GF-D8 (cell line): ENCODE measurements around the gene TTC7B.
"Not testable (repeated sequence)": the region's sequence is repeated elsewhere in the genome, so short reads cannot be mapped to it uniquely, and the experiment has no call there.

Source experiments
- DNase-seq: peaks from one replicate; lab custom pipeline; 2025; lab: John Stamatoyannopoulos, UW

The TTC7B gene, protein sequence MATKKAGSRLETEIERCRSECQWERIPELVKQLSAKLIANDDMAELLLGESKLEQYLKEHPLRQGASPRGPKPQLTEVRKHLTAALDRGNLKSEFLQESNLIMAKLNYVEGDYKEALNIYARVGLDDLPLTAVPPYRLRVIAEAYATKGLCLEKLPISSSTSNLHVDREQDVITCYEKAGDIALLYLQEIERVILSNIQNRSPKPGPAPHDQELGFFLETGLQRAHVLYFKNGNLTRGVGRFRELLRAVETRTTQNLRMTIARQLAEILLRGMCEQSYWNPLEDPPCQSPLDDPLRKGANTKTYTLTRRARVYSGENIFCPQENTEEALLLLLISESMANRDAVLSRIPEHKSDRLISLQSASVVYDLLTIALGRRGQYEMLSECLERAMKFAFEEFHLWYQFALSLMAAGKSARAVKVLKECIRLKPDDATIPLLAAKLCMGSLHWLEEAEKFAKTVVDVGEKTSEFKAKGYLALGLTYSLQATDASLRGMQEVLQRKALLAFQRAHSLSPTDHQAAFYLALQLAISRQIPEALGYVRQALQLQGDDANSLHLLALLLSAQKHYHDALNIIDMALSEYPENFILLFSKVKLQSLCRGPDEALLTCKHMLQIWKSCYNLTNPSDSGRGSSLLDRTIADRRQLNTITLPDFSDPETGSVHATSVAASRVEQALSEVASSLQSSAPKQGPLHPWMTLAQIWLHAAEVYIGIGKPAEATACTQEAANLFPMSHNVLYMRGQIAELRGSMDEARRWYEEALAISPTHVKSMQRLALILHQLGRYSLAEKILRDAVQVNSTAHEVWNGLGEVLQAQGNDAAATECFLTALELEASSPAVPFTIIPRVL

DNA sequence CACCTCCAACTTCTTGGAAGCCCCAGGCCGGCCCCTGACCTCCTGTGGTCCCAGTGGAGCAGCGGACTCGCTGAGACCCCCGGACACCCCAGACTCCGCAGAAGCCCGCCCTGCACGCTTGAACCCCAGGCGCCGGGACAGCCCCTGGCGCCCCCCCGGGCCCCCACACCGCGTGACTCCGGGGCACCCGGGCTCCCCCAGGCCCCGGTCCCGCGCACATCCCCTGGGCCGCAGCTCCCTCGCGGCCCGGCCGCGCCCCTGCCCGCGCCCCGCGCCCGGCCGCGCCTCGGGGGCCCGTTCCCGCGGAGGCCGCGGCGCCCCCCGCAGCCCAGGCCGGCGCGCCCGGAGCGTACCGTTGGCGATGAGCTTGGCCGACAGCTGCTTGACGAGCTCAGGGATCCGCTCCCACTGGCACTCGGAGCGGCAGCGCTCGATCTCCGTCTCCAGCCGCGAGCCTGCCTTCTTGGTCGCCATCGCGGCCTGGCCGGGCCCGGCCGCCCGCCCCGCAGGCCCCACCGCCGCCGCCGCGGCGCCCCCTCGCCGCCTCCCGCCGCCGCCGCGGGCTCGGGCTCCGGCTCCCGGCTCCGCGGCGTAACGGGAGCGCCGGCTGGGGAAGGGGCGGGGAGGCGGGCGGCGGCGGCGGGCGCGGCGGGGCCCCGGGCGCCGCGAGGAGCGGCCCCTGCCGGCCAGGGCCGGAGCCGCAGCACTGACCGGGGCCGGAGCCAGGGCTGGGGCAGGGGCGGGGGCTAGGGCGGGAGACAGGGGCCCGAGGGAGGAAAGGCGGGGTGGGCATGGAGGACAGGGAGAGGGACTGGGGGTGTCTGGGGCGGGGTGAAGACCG is at the start of gene TTC7B:
Gene TTC7B (minus strand): TSS at position 609 of the 841 bp plus-strand sequence. CDS start 135 bp downstream, at position 474.
- DNase-seq, result no peak

DNA sequence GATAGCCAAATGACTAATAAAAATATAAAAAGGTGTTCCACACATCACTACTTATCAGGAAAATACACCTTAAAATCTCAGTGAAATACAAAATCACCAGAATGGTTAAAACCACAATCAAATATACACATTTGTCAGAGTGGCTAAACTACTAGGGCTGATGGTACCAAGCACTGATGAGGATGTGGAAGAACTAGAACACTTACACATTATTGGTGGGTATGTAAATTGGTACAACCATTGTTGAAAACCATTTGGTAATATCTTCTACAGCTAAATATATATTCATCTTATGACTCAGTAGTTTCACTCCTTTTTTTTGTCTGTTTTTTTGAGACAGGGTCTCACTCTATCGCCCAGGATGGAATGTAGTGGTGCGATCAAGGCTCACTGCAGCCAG is 48.5 kb upstream of the TTC7B start:
- no peak for DNase-seq

DNA sequence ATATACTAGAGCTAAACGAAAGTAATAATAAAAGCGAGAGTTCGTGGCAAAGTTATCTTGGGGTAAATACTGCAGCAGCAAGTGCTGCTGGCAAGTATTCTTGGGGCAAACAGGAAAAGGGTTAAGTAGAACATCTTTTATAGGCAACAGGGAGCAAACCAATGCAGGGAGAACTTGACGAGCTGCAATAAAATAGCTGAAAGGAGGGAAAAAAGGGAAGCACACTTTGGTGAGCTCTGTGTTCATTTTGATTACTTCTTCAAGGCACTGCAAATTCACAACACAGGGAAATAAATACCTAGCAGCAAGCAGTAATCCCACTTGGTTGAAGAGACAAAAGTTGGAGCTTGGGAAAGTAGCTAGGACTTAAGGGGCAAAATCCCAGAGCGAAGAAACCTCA is 42.3 kb upstream of the TTC7B start:
- no peak for DNase-seq

DNA sequence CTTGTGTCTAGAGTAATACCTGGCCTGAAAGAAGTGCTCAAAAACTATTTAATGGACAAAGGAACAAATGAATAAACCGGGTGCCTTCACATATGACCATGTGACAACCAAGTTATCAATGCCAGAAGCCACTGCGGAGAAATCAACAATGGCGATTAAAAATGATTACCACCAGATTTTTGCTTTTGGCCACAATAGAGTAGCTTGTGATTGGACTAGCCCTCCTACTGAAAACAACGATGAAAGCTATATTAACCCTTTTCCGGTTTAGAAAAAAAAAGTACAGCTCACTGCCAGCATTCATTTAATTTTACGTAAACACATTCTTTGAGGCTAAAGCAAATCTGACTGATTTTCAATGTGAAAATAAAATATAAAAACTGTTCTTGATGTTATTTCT is 41.6 kb upstream of the TTC7B start:
- DNase-seq, result no peak

DNA sequence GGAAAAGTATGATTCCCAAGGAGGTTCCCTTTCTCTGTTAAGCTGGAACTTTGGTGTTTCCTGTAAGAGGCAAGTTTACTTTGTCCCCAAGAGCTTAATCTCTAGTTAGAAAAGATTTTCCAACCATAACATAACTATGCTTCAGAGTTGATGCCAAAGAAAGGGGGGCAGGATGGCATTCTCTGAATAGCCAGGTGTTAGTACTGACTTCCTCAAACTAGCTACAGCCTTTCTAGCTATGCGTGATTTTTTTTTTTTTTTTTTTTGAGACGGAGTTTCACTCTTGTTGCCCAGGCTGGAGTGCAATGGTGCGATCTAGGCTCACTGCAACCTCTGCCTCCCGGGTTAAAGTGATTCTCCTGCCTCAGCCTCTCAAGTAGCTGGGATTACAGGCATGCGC is 39.9 kb upstream of the TTC7B start:
- DNase-seq, result not testable (repeated sequence)

DNA sequence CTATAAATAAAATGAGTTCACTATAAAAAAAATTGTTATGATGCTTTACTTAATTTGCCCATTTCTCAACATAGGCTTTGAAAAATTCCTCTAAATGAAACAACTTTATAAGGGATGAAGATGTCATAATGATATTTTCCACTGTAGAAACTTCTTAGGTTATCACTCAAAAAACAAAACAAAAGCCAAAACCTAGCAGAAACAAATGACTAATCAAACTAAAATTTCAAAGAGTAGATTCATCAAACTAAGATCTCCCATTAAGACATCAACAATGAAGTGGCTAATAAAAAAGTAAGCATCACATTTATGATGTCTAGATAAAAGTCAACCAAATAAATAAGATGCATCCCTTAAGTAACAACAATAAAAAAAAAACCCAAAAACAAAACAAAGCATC is 36.9 kb upstream of the TTC7B start:
- DNase-seq, result no peak

DNA sequence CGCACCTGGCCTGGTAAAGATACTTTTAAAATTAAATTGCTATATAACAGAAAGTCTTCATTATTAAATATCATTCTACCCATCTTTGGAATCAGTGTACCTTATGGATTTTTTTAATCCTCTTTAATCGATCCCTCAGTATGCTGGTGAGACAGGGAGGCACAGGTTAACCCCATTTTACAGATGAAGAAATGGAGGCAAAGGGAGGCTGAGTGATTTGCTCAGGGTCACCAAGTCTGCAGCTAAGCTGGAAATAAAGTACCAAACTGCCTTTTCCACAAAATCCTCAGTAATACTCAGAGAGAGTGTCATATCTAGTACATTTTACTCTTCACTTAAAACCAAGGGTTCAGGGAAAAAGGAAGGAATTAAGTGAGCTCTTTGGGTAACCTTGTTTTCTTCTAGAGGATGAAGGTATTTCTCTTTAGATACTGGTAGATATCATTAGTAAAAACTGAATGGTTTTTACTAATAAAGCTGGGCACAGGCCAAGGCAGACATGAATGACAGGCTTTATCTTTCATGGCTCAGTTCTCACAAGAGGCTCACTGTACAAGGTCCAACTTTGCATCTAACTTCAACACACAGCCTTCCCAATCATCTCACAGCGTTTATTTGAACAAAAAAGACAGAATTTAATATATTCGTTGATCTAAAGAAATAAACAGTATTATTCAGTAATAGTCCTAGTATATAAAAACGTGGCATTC is 35.3 kb upstream of the TTC7B start:
- no peak for DNase-seq

DNA sequence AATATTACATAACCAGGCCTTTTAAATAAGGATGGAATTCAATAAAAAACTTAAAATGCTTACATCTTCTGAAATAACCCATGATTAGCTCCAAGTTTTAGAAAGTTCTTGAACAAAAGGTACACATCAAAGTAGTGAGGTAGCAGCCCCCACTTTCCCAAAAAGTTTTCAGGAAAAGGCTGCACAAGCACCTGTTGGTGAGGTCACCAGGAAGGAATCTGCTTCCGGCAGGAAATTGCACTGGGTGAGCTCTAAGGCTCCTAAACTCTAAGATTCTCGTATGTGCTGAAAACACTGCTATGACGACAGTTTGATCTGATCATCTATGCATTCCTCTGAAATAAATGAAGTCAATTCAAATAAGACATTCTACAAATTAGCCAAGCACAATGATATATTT is 34.3 kb upstream of the TTC7B start:
- DNase-seq, result no peak

DNA sequence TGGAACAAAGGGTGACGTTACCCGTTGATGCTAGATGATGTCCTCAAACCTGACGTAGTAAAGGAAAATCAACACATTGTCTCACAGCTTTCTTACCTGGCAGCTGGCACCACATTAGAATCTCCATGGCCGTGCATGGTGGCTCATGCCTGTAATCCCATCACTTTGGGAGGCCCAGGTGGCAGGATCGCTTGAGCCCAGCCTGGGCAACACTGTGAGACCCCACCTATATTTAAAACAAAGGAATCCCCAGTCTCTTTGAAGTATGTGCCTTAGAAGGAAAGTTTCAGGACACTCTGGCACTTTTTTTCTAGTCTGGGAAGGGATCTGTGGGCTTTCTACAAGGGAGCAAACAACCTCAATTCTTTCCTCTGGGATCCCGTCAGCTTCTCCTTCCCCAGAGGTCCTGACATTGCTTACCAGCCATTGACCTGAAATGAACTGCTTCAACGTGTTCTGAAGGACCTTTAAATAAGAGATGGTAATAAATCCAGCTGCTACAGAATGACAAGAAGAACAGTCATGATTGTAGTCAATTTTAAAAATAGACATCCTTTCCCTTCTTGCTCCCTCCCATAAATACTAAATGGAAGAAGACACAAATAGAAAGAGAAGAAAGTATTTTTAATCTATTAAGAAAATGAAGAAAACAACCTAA is 33.7 kb upstream of the TTC7B start:
- no peak for DNase-seq

DNA sequence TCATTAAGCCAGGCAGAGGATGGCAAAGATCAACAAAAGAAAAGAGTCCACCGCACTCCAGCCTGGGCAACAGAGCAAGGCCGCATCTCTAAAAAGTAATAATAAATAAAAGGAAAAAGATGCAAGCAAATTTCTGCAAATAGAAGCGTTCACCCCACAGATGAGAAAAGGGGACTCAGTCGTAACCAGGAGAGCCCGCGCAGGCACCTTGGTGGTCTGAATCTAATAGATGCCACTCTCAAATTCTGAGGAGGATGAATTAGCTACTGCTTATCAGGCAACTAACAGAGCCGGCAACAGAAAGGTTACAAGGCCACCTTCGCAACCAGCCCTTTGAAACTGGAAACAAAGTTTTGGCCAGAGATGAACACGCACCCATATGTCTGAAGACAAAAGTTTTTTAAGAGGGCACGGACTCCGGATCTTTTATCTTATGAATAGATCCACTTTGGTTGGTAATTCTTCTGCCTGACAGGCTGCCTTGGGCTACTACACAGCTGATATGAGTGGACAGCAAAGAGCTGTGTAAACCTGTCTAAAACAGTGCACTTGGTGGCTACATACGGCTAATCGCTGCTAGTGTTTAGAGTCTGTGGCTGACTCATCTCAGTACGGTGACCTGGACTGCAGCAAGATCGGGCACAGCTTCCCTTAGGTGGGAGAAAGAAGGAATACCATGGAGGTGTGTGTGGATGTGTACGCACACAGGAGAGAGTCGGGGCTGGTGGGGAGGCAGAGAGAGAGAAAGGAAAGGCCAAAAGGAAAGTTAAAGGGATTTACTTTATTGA is 32.9 kb upstream of the TTC7B start:
- DNase-seq, result no peak

DNA sequence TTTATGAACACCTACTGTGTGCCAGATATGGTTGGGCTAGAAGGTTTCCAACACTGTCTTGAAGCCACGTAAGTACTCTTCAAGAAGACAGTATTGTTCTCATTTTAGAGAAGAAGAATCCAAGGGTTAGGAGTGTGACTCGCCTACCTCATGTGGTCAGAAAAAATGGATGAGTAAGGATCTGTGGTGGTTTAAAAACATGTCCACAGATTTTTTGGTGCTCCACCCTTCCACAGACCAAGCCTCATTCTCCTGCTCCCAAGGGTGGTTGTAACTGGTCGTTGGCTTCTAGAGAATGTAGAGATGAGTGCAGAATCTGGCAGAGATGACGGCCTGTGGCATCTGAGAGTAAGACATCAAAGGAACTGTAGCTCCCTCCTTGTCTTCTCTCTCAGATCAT is 30.3 kb upstream of the TTC7B start:
- DNase-seq, result no peak

DNA sequence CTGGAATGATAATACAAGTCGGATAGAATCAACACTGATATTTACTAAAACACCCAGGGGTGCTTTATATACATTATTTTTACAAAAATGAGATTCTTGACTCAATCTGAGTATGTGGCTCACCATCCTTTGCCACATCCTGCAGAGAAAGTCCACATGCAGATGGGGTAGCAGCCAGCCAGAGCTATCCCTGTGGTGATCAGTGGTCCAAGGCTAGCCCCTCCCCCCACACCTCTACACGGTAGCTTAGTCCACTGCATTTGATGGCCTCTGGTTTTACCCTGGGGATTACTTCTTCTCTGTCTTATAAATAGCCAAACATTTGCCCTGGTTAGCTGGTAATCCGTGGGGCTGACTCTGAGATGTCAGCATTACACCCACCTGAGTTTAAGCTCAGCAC is 28.1 kb upstream of the TTC7B start:
- DNase-seq, result no peak

DNA sequence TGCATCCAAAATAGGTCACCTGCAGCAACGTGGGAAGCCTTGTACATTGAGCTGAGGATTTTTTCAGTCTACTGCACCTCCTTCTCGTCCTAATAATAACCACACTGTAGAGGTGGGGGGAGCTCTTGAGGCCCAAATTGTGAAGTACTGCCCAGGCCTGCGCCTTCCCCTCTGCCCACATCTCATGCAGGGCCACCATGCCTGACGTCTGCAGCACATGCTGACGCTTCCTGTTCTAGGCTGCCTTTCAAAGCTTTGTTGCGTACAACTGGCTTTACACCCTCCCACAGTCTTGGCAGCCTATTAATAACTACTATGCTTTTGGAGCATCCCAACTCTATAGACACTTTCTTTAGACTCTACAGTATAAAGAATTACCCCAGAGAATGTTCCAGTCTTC is 26.5 kb upstream of the TTC7B start:
- no peak for DNase-seq

DNA sequence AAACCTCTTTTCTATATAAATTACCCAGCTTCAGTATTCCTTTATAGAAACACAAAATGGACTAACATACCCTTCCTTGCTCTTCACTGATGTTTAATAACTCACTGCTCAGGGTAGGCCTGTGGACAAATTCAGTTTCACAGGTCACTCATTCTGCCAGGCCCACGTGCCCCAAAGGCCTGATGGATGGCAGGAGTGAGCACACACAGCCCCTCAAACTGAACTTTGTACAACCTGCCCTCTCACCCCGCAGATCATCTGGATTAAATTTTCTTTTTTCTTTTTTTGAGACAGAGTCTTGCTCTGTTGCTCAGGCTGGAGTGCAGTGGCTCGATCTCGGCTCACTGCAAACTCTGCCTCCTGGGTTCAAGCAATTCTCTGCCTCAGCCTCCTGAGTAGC is 24.4 kb upstream of the TTC7B start:
- not testable (repeated sequence) for DNase-seq

DNA sequence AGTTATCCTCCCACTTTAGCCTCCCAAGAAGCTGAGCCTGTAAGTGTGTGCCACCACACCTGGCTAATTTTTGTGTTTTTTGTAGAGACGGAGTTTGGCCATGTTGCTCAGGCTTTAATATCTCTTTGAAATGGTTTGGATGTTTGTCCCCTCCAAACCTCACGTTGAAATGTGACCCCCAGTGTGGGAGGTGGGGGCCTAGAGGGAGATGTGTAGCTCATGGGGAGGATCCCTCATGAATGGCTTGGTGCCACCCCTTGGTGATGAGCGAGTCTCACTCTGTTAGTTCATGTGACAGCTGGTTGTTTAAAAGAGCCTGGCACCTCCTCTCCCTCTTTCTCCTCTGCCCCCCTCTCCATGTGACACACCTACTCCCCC is 23.6 kb upstream of the TTC7B start:
- no peak for DNase-seq

DNA sequence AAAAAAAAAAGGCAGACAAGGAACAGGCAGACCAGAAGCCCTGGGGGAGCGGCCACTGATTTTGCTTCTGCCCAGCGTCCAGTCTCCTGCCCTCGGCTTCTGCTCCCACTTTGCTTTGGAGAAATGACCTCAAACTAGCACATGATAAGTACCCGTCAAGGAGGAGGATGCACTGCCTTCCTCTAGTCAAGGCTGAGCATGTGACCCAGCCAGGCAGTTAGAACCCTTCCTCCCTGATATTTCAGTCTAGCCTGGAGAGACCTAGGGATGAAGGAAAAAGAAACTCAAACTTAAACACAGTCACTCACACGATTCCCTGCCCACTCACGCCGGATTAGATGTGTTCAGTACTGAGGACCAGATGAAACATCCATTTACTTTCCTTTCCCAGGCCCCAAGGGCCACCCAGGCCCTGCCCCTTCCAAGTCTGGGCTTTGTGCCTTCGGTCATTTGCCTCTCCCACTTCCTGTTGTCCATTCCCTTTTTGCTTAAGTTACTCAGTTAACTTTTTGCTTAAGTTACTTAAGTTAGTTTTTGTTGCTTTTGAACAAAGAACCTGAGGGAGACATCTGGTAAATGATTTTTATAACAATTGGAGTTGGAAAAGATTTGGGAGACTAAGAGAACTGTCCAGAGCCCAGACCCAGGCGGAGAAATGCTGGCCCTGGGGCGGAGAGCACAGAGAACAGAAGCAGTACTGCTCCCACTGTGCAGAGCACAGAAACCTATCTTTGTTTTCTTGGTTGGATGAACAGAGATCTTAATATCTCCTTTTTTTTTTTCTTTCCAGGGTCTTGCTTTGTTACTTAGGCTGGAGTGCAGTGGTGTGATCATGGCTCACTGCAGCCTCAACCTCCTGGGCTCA is 23.0 kb upstream of the TTC7B start:
- DNase-seq, result no peak

DNA sequence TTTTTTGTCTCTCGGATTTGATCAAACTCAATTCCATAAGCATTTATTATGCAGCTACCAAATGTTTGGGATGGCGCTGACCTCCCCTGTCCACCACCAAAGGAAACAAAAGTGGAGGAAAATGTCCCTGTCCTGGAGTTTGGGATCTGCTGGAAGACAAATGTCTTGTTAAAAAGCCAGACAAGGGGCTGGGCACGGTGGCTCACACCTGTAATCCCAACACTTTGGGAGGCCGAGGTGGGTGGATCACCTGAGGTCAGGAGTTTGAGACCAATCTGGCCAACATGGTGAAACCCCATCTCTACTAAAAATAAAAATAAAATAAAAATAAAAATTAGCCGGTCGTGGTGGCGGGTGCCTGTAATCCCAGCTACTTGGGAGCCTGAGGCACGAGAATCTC is 22.3 kb upstream of the TTC7B start:
- DNase-seq, result not testable (repeated sequence)

DNA sequence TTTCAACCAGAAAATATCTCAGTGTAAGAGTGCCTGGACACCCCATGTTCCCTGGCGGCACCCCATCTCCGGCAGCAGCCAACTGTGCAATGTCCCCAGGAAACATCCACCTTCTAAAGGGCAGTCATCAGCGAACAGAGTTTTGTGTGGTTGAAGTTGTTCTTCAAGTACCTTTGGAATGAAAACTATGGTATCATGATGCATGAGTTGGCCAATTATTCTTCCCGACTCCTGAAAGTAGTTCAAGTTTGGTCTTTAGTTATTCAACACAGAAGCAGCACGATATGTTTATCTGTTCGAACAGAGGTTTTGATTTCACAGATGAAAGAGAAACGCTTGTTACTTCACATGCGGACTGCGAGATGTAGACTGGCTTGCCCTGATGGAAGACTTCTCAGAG is 21.1 kb upstream of the TTC7B start:
- no peak for DNase-seq

DNA sequence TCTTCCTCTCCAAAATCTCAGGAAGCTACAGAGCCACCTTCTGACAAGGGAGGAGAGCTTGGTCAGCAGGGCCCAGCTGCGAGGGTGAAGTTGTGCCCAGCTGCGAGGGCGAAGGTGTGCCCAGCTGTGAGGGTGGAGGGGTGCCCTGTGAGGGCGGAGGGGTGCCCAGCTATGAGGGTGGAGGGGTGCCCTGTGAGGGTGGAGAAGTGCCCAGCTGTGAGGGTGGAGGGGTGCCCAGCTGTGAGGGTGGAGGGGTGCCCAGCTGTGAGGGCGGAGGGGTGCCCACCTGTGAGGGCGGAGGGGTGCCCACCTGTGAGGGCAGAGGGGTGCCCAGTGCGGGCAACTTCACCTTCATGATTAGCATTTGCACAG is 20.4 kb upstream of the TTC7B start:
- no peak for DNase-seq

DNA sequence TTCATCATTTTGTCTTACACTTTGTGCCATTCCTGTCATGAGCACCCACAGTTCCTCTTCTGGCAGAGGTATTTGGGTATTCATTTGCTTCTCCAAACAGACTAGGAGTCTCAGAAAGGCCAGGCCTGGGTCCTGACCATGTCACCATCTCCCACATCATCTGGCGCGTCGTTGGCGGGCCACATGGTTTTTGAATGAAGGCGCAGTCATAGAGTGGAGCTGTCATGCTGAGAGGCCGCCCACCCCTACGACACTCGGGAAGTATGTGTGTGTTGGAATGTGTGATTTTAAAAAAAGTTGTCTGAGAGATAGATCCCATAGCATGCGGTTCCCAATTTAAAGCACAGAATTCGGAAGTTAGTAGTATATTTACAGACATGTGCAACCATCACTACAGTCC is 15.6 kb upstream of the TTC7B start:
- DNase-seq, result no peak
